ENCODE results near the gene CPNE8. TPM values are rescaled to one million over a fixed set of nuclear protein-coding genes. Genes with fewer than 3 reads are reported as not detected.

The CPNE8 gene
- polyA plus RNA-seq, 1 donor (not counting 4 experiments of a cell fraction or from before 2014, with no cell fraction given): 25.7 TPM

- DNase-seq (ENCODE audit: low read depth, low spot score): no peak
- H4K20me1 ChIP-seq (ENCODE audit: control insufficient read depth, extremely low read depth, insufficient read depth, low read length): no peaks in the 10 kb centered on the region
Measured at GRCh38 chr12:38911611-38912010, 6.2 kb upstream of the CPNE8 start.

DNA sequence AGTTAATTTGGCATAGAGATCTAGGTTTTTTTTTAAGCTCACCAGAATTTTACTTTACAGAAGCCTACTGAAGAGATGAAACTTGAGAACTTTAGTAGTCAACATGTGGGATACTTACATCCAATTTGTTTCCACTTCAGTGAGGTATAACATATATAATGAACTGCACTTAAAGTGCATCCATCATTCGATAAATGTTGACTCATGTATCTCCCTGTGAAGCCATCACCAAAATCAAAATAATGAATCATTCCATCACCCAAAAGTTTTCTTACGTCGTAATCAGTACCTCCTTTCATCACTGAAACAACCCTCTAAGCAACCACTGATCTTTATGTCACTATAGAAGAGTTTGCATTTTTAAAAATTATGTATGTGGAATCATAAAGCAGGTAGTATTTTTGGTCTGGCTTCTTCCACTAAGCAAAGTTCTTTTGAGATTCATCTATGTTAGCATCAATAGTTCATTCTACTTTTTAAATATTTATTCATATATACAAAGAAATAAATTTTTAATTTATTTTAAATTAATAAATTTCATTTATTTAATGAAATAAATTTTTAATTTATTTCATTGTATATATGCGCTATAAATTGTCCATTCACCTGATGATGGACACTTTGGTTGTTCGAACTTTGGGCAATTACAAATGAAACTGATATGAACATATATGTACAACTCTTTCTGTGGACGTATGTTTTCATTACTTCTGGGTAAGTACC lies 2.0 kb upstream of the CPNE8 start:
- H3K36me3 ChIP-seq (ENCODE audit: control insufficient read depth in 2 of 2, extremely low read depth in 1 of 2, insufficient read depth in 2 of 2, low read length in 2 of 2): no peaks in the 10 kb centered on the region
- peak overlapping the region; percentile 92 for H3K9ac ChIP-seq (ENCODE audit: control insufficient read depth, extremely low read depth, insufficient read depth, low read length)
- H3K9me3 ChIP-seq (ENCODE audit: control insufficient read depth, low read depth, low read length): no peaks in the 10 kb centered on the region
- peak overlapping the region; percentile 97 for H3K4me2 ChIP-seq (ENCODE audit: control insufficient read depth, extremely low read depth, insufficient read depth, low read depth, low read length)
- H3K4me1 ChIP-seq (ENCODE audit: control insufficient read depth, extremely low read depth, insufficient read depth, low read length): peaks cover 22% of the 10 kb centered on the region
- TF ChIP-seq CTCF (optimal IDR thresholded peaks at IDR 0.05 in 1 of 3, IDR thresholded peaks at IDR 0.05 in 1 of 3, conservative IDR thresholded peaks at IDR 0.05 in 1 of 3; ENCODE audit: extremely low read depth in 1 of 3, insufficient read depth in 2 of 3, low read length in 3 of 3): no peak
- no peak for TF ChIP-seq EZH2 (IDR thresholded peaks at IDR 0.05; ENCODE audit: low read length)
- FAIRE-seq (no peak), DNase-seq (ENCODE audit: low read depth, low spot score) (no peak)
- H3K27ac ChIP-seq (ENCODE audit: control insufficient read depth, insufficient read depth, low read length): no peak overlapping the region
- H3K9me1 ChIP-seq (ENCODE audit: control insufficient read depth, extremely low read depth, insufficient read depth, low read length): no peaks in the 10 kb centered on the region
- H2AFZ ChIP-seq (ENCODE audit: control insufficient read depth, low read length): peak overlapping the region; percentile 53
- H4K20me1 ChIP-seq (ENCODE audit: control insufficient read depth, extremely low read depth, insufficient read depth, low read length): no peaks in the 10 kb centered on the region
- peaks cover 16% of the 10 kb centered on the region for H3K79me2 ChIP-seq (ENCODE audit: control insufficient read depth, insufficient read depth, low read length)
- no peaks in the 10 kb centered on the region for H3K27me3 ChIP-seq (ENCODE audit: control insufficient read depth, extremely low read depth, insufficient read depth, low read length)
- dilution Hi-C loops (cut with MboI; ENCODE audit: extremely low pct_ligation_motif_present, low sequenced_read_pairs): no loop called here
- peak overlapping the region; percentile 69 to 94 (median 79) for H3K4me3 ChIP-seq (ENCODE audit: control insufficient read depth in 2 of 3, extremely low read depth in 1 of 3, insufficient read depth in 2 of 3, low read depth in 1 of 3, low read length in 3 of 3)

More at GRCh38 chr12:38911611-38912010, 6.2 kb upstream of the CPNE8 start:
- dilution Hi-C loops (cut with MboI; ENCODE audit: extremely low pct_ligation_motif_present, low sequenced_read_pairs): no loop called here
- peaks cover 6% of the 10 kb centered on the region for H3K4me1 ChIP-seq (ENCODE audit: control insufficient read depth, extremely low read depth, insufficient read depth, low read length)
- H3K9ac ChIP-seq (ENCODE audit: control insufficient read depth, extremely low read depth, insufficient read depth, low read length): no peak overlapping the region
- no peak for TF ChIP-seq CTCF (optimal IDR thresholded peaks at IDR 0.05 in 1 of 3, IDR thresholded peaks at IDR 0.05 in 1 of 3, conservative IDR thresholded peaks at IDR 0.05 in 1 of 3; ENCODE audit: extremely low read depth in 1 of 3, insufficient read depth in 2 of 3, low read length in 3 of 3)
- no peak for TF ChIP-seq EZH2 (IDR thresholded peaks at IDR 0.05; ENCODE audit: low read length)
- H3K4me2 ChIP-seq (ENCODE audit: control insufficient read depth, extremely low read depth, insufficient read depth, low read depth, low read length): no peak overlapping the region
- no peak overlapping the region for H2AFZ ChIP-seq (ENCODE audit: control insufficient read depth, low read length)
- H3K79me2 ChIP-seq (ENCODE audit: control insufficient read depth, insufficient read depth, low read length): no peaks in the 10 kb centered on the region
- no peaks in the 10 kb centered on the region for H3K9me3 ChIP-seq (ENCODE audit: control insufficient read depth, low read depth, low read length)
- no peaks in the 10 kb centered on the region for H3K27me3 ChIP-seq (ENCODE audit: control insufficient read depth, extremely low read depth, insufficient read depth, low read length)
- FAIRE-seq: no peak
- no peaks in the 10 kb centered on the region for H3K36me3 ChIP-seq (ENCODE audit: control insufficient read depth in 2 of 2, extremely low read depth in 1 of 2, insufficient read depth in 2 of 2, low read length in 2 of 2)
- H3K4me3 ChIP-seq (ENCODE audit: control insufficient read depth in 2 of 3, extremely low read depth in 1 of 3, insufficient read depth in 2 of 3, low read depth in 1 of 3, low read length in 3 of 3): no peak overlapping the region
- no peak overlapping the region for H3K27ac ChIP-seq (ENCODE audit: control insufficient read depth, insufficient read depth, low read length)
- no peaks in the 10 kb centered on the region for H3K9me1 ChIP-seq (ENCODE audit: control insufficient read depth, extremely low read depth, insufficient read depth, low read length)
